ENCODE results near the gene LNP1. TPM values are rescaled to one million over a fixed set of nuclear protein-coding genes. Genes with fewer than 3 reads are reported as not detected.

LNP1 gene
- total and polyA plus RNA-seq, 4 donors = 1.1 to 4.7 (median 1.5) TPM

DNA sequence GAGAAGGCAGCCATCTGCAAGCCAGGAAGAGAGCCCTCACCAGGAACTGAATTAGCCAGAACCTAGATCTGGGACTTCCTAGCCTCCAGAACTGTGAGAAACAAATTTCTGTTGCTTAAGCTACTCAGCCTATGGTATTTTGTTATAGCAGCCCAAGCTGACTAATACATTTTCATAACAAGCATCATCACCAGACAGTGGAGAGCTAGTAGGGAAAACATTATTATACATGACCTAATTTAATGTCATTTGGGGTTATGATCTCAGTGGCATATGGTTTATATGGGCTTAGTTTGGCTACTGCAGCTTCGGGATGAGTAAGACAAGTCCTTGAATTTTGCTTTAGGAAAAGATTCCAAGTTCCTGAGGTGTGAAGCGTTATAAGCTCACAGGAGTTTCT lies 35.6 kb downstream of the LNP1 start:
- no peaks in the 10 kb centered on the region for H3K9me3 ChIP-seq (ENCODE audit: control insufficient read depth in 4 of 4, low read length in 3 of 4)
- H3K4me1 ChIP-seq (ENCODE audit: control insufficient read depth in 4 of 4, insufficient read depth in 4 of 4, low read length in 3 of 4) = no peaks in the 10 kb centered on the region
- no peak overlapping the region for H3K4me3 ChIP-seq (ENCODE audit: low read depth in 1 of 3, low read length in 3 of 3)
- H3K27me3 ChIP-seq (ENCODE audit: control insufficient read depth in 4 of 4, insufficient read depth in 4 of 4, low read length in 3 of 4) = no peaks in the 10 kb centered on the region
- 97% methylated on average over 2 of the region's 2 CpGs for WGBS
- no peak for TF ChIP-seq RAD21 (IDR thresholded peaks at IDR 0.05)
- no peak for TF ChIP-seq GABPA (IDR thresholded peaks at IDR 0.05 in 1 of 2, conservative IDR thresholded peaks at IDR 0.05 in 1 of 2)
- TF ChIP-seq EGR1 (IDR thresholded peaks at IDR 0.05; ENCODE audit: low read depth in 2 of 2) = no peak
- TF ChIP-seq, protein P1, sequence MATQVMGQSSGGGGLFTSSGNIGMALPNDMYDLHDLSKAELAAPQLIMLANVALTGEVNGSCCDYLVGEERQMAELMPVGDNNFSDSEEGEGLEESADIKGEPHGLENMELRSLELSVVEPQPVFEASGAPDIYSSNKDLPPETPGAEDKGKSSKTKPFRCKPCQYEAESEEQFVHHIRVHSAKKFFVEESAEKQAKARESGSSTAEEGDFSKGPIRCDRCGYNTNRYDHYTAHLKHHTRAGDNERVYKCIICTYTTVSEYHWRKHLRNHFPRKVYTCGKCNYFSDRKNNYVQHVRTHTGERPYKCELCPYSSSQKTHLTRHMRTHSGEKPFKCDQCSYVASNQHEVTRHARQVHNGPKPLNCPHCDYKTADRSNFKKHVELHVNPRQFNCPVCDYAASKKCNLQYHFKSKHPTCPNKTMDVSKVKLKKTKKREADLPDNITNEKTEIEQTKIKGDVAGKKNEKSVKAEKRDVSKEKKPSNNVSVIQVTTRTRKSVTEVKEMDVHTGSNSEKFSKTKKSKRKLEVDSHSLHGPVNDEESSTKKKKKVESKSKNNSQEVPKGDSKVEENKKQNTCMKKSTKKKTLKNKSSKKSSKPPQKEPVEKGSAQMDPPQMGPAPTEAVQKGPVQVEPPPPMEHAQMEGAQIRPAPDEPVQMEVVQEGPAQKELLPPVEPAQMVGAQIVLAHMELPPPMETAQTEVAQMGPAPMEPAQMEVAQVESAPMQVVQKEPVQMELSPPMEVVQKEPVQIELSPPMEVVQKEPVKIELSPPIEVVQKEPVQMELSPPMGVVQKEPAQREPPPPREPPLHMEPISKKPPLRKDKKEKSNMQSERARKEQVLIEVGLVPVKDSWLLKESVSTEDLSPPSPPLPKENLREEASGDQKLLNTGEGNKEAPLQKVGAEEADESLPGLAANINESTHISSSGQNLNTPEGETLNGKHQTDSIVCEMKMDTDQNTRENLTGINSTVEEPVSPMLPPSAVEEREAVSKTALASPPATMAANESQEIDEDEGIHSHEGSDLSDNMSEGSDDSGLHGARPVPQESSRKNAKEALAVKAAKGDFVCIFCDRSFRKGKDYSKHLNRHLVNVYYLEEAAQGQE (IDR thresholded peaks at IDR 0.05) = no peak
- no peak for TF ChIP-seq ATF3 (IDR thresholded peaks at IDR 0.05)
- TF ChIP-seq RXRA (IDR thresholded peaks at IDR 0.05) = no peak
- no peak for TF ChIP-seq TAF1 (conservative IDR thresholded peaks at IDR 0.05)
- no peak for TF ChIP-seq HNF4A (conservative IDR thresholded peaks at IDR 0.05)
- TF ChIP-seq, protein P2, sequence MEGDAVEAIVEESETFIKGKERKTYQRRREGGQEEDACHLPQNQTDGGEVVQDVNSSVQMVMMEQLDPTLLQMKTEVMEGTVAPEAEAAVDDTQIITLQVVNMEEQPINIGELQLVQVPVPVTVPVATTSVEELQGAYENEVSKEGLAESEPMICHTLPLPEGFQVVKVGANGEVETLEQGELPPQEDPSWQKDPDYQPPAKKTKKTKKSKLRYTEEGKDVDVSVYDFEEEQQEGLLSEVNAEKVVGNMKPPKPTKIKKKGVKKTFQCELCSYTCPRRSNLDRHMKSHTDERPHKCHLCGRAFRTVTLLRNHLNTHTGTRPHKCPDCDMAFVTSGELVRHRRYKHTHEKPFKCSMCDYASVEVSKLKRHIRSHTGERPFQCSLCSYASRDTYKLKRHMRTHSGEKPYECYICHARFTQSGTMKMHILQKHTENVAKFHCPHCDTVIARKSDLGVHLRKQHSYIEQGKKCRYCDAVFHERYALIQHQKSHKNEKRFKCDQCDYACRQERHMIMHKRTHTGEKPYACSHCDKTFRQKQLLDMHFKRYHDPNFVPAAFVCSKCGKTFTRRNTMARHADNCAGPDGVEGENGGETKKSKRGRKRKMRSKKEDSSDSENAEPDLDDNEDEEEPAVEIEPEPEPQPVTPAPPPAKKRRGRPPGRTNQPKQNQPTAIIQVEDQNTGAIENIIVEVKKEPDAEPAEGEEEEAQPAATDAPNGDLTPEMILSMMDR (IDR thresholded peaks at IDR 0.05; ENCODE audit: low read depth, low read length, missing input control) = no peak
- TF ChIP-seq SP1 (IDR thresholded peaks at IDR 0.05) = no peak
- no peak for TF ChIP-seq YY1 (IDR thresholded peaks at IDR 0.05)
- TF ChIP-seq, protein P3, sequence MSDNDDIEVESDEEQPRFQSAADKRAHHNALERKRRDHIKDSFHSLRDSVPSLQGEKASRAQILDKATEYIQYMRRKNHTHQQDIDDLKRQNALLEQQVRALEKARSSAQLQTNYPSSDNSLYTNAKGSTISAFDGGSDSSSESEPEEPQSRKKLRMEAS (IDR thresholded peaks at IDR 0.05) = no peak
- no peak for TF ChIP-seq FOXA1 (IDR thresholded peaks at IDR 0.05)
- H3K36me3 ChIP-seq (ENCODE audit: control insufficient read depth in 4 of 4, insufficient read depth in 3 of 4, low read depth in 1 of 4, low read length in 3 of 4) = no peaks in the 10 kb centered on the region
- DNase-seq (ENCODE audit: low spot score) = no peak
- no peak overlapping the region for H3K27ac ChIP-seq (ENCODE audit: low read depth in 1 of 2, low read length in 2 of 2)
- no peak overlapping the region for H3K9ac ChIP-seq (ENCODE audit: low read depth in 1 of 2, low read length in 2 of 2)

- H3K36me3 ChIP-seq (ENCODE audit: control insufficient read depth in 4 of 4, insufficient read depth in 3 of 4, low read depth in 1 of 4, low read length in 3 of 4) = no peaks in the 10 kb centered on the region
- no peaks in the 10 kb centered on the region for H3K9me3 ChIP-seq (ENCODE audit: control insufficient read depth in 4 of 4, low read length in 3 of 4)
- no peak for DNase-seq (ENCODE audit: low spot score)
- WGBS = 82% methylated on average over 3 of the region's 3 CpGs
- no peak overlapping the region for H3K4me3 ChIP-seq (ENCODE audit: low read depth in 1 of 3, low read length in 3 of 3)
- no peaks in the 10 kb centered on the region for H3K4me1 ChIP-seq (ENCODE audit: control insufficient read depth in 4 of 4, insufficient read depth in 4 of 4, low read length in 3 of 4)
- TF ChIP-seq, protein P3 (IDR thresholded peaks at IDR 0.05) = no peak
- TF ChIP-seq NR2F2 (IDR thresholded peaks at IDR 0.05) (no peak), HNF4G (IDR thresholded peaks at IDR 0.05) (no peak)
- no peak overlapping the region for H3K9ac ChIP-seq (ENCODE audit: low read depth in 1 of 2, low read length in 2 of 2)
- H3K27me3 ChIP-seq (ENCODE audit: control insufficient read depth in 4 of 4, insufficient read depth in 4 of 4, low read length in 3 of 4) = no peaks in the 10 kb centered on the region
- no peak overlapping the region for H3K27ac ChIP-seq (ENCODE audit: low read depth in 1 of 2, low read length in 2 of 2)
Observed at GRCh38 chr3:100437721-100438622, 36.6 kb downstream of the LNP1 start.
